NB4 (cell line): ENCODE data around the gene KRTCAP2.

Experiments used
- POLR2A ChIP-seq: IDR thresholded peaks from 2 replicates; pipeline ENCODE4 v1.6.1; 2011; ENCODE audit warnings: mild to moderate bottlenecking; ENCODE audit not compliant: insufficient read length; ENCODE audit errors: extremely low read depth
- TF ChIP-seq, protein P1 (sequence below): IDR thresholded peaks from 2 replicates; pipeline ENCODE4 v1.6.1; 2011; ENCODE audit warnings: low read depth, low read length

DNA sequence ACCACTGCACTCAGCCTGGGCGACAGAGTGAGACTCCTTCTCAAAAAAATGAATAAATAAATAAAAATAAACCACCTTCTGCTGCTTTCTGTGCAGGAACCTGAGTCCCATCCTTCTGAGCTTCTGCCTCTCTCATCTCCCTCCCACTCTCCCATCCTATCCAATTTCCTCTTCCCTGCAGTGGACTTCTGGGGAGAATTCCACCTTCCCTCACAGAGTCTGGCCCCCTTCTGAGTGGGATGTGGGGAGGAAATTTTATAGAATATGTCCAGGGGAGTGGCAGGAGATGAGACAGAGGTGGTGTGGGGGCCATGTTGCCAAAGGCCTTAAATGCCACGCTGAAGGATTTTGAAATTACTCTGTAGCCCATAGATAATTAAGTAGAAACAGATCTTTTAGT lies 50.8 kb downstream of the KRTCAP2 start:
- no peak for TF ChIP-seq POLR2A
- TF ChIP-seq, protein P1, sequence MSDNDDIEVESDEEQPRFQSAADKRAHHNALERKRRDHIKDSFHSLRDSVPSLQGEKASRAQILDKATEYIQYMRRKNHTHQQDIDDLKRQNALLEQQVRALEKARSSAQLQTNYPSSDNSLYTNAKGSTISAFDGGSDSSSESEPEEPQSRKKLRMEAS = no peak
